ENCODE measurements around the gene CANX.

CANX gene

DNA sequence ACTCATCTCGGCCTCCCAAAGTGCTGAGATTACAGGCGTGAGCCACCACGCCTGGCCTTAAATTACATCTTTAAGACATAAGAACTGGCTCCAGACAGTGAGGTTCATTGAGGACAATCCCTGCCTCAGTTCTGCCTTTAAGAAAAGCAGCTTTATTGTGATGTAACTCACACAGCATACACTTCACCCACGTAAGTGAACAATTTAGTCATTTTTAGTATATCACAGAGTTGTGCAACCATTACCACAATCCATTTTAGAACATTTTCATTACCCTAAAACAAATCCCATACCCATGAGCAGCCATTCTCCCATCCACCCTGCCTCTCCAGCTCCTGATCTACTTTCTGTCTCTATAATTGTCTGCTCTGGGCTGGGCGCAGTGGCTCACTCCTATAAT lies 71.0 kb downstream of the CANX start:
- TF ChIP-seq, protein P1, sequence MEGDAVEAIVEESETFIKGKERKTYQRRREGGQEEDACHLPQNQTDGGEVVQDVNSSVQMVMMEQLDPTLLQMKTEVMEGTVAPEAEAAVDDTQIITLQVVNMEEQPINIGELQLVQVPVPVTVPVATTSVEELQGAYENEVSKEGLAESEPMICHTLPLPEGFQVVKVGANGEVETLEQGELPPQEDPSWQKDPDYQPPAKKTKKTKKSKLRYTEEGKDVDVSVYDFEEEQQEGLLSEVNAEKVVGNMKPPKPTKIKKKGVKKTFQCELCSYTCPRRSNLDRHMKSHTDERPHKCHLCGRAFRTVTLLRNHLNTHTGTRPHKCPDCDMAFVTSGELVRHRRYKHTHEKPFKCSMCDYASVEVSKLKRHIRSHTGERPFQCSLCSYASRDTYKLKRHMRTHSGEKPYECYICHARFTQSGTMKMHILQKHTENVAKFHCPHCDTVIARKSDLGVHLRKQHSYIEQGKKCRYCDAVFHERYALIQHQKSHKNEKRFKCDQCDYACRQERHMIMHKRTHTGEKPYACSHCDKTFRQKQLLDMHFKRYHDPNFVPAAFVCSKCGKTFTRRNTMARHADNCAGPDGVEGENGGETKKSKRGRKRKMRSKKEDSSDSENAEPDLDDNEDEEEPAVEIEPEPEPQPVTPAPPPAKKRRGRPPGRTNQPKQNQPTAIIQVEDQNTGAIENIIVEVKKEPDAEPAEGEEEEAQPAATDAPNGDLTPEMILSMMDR (IDR thresholded peaks at IDR 0.05; ENCODE audit: extremely low read depth, missing control alignments): no peak
- no peak for DNase-seq (ENCODE audit: low spot score)

DNA sequence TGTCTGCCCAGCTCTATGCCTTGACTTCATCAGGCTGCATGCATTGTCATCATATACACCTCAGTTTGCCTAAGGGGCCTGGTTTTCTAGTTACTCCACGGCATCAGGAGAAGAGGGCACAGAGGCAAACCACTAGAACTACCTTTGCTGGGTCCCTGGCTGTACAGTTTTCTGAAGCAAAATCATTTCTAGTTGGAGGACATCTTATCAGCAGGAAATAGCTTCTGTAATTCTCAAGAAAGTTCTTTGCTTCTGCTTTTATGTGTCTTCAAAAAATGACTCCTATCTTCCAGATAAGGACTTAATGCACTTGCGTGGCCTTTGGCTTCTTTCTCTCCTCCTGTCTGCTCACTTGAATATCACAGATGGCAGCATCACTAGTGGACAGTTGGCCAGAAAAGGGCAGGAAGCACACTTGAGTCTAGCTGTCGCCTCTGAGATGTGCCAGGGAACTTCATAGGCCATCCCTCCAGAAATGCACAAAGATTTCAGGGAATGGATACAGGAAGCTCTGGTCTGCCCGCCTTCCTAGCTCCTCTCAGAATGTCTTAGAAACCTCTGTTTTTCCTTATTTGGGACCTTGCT lies 72.6 kb downstream of the CANX start:
- TF ChIP-seq, protein P1 (IDR thresholded peaks at IDR 0.05; ENCODE audit: extremely low read depth, missing control alignments): no peak
- DNase-seq (ENCODE audit: low spot score): no peak

DNA sequence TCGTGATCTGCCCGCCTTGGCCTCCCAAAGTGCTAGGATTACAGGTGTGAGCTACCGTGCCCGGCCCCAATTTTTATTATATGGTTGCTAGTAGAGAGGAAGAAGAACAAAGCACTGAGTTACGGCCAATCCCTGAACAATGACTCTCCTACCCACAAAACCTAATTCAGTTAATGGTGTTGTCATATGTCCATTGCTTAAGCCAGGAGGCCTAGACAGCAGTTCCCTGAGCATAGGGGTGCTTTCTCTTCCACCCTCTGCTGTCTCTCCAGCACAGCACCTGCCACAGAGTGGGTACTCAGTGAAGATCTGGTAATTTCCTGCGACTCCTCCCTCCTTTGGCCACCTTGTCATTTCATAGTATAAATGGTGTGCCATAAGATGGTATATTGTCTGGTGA lies 73.6 kb downstream of the CANX start:
- DNase-seq (ENCODE audit: low spot score): no peak

DNA sequence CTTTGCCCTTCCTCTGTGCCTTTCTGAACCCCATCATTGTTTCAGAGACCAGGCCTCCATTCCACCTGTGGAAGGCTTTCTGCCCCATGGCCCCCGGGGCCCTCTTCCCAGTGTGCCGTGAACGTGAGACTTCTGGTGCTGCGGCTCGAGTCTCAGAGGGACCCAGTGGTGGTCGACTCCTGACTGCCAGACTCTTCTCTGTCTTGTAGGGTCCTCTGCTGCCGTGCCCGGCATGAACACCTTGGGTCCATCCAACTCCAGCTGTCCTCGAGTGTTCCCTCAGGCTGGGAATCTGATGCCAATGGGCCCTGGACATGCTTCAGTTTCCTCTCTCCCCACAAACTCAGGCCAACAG lies 74.9 kb downstream of the CANX start:
- TF ChIP-seq, protein P1 (IDR thresholded peaks at IDR 0.05; ENCODE audit: extremely low read depth, missing control alignments): no peak
- DNase-seq (ENCODE audit: low spot score): no peak

More for the DNA sequence above, 73.6 kb downstream of the CANX start:
- TF ChIP-seq, protein P1 (IDR thresholded peaks at IDR 0.05; ENCODE audit: extremely low read depth, missing control alignments): no peak

DNA sequence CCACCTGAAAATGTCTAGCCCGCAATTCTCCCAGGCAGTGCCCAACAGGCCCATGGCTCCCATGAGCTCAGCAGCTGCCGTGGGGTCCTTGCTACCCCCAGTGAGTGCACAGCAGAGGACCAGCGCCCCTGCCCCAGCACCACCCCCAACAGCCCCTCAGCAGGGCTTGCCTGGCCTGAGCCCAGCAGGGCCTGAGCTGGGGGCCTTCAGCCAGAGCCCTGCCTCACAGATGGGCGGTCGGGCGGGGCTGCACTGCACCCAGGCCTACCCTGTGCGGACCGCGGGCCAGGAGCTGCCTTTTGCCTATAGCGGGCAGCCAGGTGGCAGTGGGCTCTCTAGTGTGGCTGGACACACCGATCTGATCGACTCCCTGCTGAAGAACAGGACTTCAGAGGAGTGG lies 75.7 kb downstream of the CANX start:
- TF ChIP-seq, protein P1 (IDR thresholded peaks at IDR 0.05; ENCODE audit: extremely low read depth, missing control alignments): no peak

DNA sequence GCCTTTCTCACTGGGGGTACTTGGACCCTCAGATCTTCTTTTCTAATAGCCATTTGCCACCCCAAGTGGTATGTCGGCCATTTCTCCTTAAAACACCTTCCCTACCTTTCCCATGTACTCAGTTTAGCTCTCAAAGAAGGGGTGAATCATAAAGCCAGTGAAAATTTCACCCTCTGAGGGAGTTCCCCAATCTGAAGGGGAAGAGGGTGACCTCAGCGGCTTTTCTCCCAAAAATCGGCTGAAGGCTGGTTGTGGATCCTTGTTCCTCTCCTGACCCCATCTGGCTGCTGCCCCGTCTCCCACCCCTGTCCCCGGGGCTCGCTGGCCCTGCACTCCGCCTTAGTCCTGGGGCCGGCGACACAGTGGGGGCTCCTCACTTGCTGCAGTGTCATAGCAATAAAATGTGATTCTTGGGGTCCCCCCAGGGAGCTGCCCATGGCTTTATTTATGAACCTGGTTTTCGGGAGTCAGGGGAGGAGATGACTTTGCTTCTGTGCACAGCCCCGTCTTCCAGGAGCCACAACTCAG lies 77.7 kb downstream of the CANX start:
- TF ChIP-seq, protein P1 (IDR thresholded peaks at IDR 0.05; ENCODE audit: extremely low read depth, missing control alignments): no peak
- no peak for DNase-seq (ENCODE audit: low spot score)

More for the DNA sequence above, 75.7 kb downstream of the CANX start:
- DNase-seq (ENCODE audit: low spot score): no peak

DNA sequence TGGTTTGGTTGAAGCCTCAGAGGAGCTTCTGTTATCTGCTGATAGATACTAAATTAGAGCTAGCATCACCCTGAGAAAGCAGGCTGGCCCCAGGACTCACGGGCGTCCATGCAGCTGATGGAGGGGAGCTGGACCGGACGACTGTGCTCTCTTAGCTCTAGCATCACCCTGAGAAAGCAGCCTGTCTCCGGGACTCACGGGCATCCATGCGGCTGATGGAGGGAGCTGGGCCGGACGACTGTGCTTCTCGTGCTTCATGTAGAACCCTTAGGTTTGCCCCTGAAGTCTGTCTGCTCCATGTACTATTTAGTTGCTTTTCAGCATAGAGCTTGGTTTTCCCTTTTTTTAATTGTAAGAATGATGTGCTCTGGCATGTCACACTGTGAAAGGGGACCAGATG lies 78.7 kb downstream of the CANX start:
- TF ChIP-seq, protein P1 (IDR thresholded peaks at IDR 0.05; ENCODE audit: extremely low read depth, missing control alignments): no peak
- DNase-seq (ENCODE audit: low spot score): no peak
